HEK293 (cell line): ENCODE data around the gene CTIF.

Experiments used
- CTCF ChIP-seq: fragments of 450-650 bp; formaldehyde crosslinking; IDR thresholded peaks from 2 replicates; pipeline ENCODE4 v1.5.1; 2016; ENCODE audit warnings: missing biosample characterization, missing genetic modification characterization
- OVOL3 ChIP-seq: fragments of 450-650 bp; formaldehyde crosslinking; IDR thresholded peaks from 2 replicates; pipeline ENCODE4 v1.5.1; 2016; ENCODE audit warnings: missing biosample characterization, missing genetic modification characterization
- ZNF311 ChIP-seq: fragments of 450-650 bp; formaldehyde crosslinking; IDR thresholded peaks from 2 replicates; pipeline ENCODE4 v1.5.1; 2017; ENCODE audit warnings: missing biosample characterization, missing genetic modification characterization, borderline replicate concordance

DNA sequence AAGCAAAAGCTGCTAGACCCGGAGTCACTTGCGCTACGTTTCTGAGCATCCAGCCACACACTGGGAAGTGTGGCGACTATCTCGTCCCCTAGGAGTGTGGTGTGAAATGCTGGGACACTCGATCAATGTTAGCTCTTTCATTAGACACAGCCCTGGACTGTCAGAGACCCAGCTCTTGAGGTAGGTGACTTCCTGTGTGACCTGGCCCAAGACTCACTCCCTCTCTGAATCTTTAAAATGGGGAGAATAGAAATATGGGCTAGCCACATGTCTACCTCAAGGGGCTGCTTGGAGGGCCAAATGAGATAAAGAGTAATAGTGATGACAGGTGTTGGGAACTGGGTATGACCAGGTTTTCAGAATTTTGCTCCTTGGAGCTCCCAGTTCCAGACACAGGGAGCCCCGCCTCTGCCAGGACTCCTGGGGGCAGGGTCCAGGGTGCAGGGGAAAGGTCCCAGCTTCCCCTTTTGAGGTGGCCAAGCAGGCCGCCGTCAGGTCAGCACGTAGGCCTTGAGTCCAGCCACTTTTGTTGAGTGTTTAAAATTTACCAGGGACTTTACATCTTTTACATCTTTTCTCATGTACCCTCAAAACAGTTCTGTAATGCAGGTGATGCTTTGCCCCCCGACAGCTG, 36.0 kb downstream of the CTIF start:
- TF ChIP-seq ZNF311 (tag by site-specific recombination): no peak
- TF ChIP-seq OVOL3: no peak
- TF ChIP-seq CTCF (tag by site-specific recombination): no peak
